Measurements from ENCODE around the gene ERG. TPM values are rescaled to one million over a fixed set of nuclear protein-coding genes. Genes with fewer than 3 reads are reported as not detected.

The ERG gene
- total RNA-seq, 1 experiment from 2014 or later, result 0.11 TPM

GRCh38 chr21:38428211-38428610, 70.1 kb downstream of the ERG start:
- H3K23me2 ChIP-seq (ENCODE audit: insufficient read length, low read depth, low read length, poor library complexity, severe bottlenecking), result no peaks in the 10 kb centered on the region
- H3K4ac ChIP-seq (ENCODE audit: low read depth, low read length), result no peak overlapping the region
- no peak overlapping the region for H3T11ph ChIP-seq (ENCODE audit: low read length)
- H2BK20ac ChIP-seq (ENCODE audit: low read depth, low read length, poor library complexity, severe bottlenecking), result no peak overlapping the region
- no peak overlapping the region for H2BK120ac ChIP-seq (ENCODE audit: low read depth, low read length, poor library complexity, severe bottlenecking)
- H3K27ac Mint-ChIP-seq, result no peak overlapping the region
- no peak overlapping the region for H4K91ac ChIP-seq (ENCODE audit: insufficient read length, low read depth, low read length)
- H2BK12ac ChIP-seq (ENCODE audit: insufficient read length, low read depth, low read length), result no peak overlapping the region
- peaks cover 23% of the 10 kb centered on the region for H3K27me3 Mint-ChIP-seq (ENCODE audit: low read depth)
- peaks cover 4% of the 10 kb centered on the region in 2 experiments; a peak in 4 of 5 replicates for H3K9me3 Mint-ChIP-seq
- TF ChIP-seq CTCF (conservative IDR thresholded peaks at IDR 0.05), result no peak
- no peak overlapping the region for H2BK5ac ChIP-seq (ENCODE audit: insufficient read length, low read length)
- no peaks in the 10 kb centered on the region for H3K79me1 ChIP-seq (ENCODE audit: insufficient read depth, low read depth, low read length, poor library complexity, severe bottlenecking)
- H3K9ac ChIP-seq (ENCODE audit: extremely low read depth, insufficient read length, low read length), result no peak overlapping the region
- no peaks in the 10 kb centered on the region for H3K4me1 Mint-ChIP-seq
- no peaks in the 10 kb centered on the region for H3K9me3 ChIP-seq (ENCODE audit: control insufficient read depth, low read depth, low read length)
- DNase-seq, result no peak
- H3K27ac ChIP-seq (ENCODE audit: insufficient read length, low read depth, low read length), result no peak overlapping the region
- no peak overlapping the region; the same call in 1 of the 2 replicates for H3K14ac ChIP-seq (ENCODE audit: insufficient read depth, low read length)
- no peak overlapping the region for H3K56ac ChIP-seq (ENCODE audit: insufficient read length, low read depth, low read length)
- H3K18ac ChIP-seq (ENCODE audit: insufficient read length, low read depth, low read length), result no peak overlapping the region
- H4K20me1 ChIP-seq (ENCODE audit: control insufficient read depth, insufficient read depth, insufficient read length), result no peaks in the 10 kb centered on the region
- no peak overlapping the region for H3K4me2 ChIP-seq (ENCODE audit: insufficient read depth, insufficient read length, low read length)
- H2AFZ ChIP-seq (ENCODE audit: low read length), result no peak overlapping the region
- no peak overlapping the region for H4K8ac ChIP-seq (replicated peaks; ENCODE audit: insufficient read length, low read depth, low read length)
- no peaks in the 10 kb centered on the region for H3K36me3 Mint-ChIP-seq (ENCODE audit: insufficient read depth in 1 of 3, low read depth in 3 of 3)
- no peaks in the 10 kb centered on the region for H3K4me1 ChIP-seq (ENCODE audit: insufficient read depth, low read length)
- no peak overlapping the region for H2AK5ac ChIP-seq (ENCODE audit: insufficient read length, low read length)
- H4K5ac ChIP-seq (ENCODE audit: insufficient read length, low read depth, low read length), result no peak overlapping the region
- no peaks in the 10 kb centered on the region for H3K79me2 ChIP-seq (ENCODE audit: insufficient read depth, low read length)
- no CpG with 5 or more reads among the region's 7 CpGs for WGBS (ENCODE audit: extremely low coverage, insufficient read length, low lambda C conversion rate)
- H3K23ac ChIP-seq (ENCODE audit: insufficient read length, low read depth, low read length), result no peak overlapping the region
- H3K27me3 ChIP-seq (ENCODE audit: insufficient read depth, low read length), result no peaks in the 10 kb centered on the region; the same call in 1 of the 2 replicates
- no peak overlapping the region for H2BK15ac ChIP-seq (ENCODE audit: low read depth, low read length)
- H3K4me3 Mint-ChIP-seq, result no peak overlapping the region

All from H9 (cell line).